Measurements from ENCODE around the gene KDM6B.

The KDM6B gene

GRCh38 chr17:7824021-7824924 lies 9.7 kb upstream of the KDM6B start:
- TF ChIP-seq, protein P1, sequence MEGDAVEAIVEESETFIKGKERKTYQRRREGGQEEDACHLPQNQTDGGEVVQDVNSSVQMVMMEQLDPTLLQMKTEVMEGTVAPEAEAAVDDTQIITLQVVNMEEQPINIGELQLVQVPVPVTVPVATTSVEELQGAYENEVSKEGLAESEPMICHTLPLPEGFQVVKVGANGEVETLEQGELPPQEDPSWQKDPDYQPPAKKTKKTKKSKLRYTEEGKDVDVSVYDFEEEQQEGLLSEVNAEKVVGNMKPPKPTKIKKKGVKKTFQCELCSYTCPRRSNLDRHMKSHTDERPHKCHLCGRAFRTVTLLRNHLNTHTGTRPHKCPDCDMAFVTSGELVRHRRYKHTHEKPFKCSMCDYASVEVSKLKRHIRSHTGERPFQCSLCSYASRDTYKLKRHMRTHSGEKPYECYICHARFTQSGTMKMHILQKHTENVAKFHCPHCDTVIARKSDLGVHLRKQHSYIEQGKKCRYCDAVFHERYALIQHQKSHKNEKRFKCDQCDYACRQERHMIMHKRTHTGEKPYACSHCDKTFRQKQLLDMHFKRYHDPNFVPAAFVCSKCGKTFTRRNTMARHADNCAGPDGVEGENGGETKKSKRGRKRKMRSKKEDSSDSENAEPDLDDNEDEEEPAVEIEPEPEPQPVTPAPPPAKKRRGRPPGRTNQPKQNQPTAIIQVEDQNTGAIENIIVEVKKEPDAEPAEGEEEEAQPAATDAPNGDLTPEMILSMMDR (IDR thresholded peaks at IDR 0.05), result no peak
- Histone ChIP-seq H3K4me1 (ENCODE audit: control insufficient read depth in 1 of 2, insufficient read depth in 1 of 2, low read depth in 1 of 2, low read length in 1 of 2) (peaks cover 4 to 12% of the 10 kb centered on the region in 2 experiments), H3K4me3 (ENCODE audit: low read depth in 1 of 2, low read length in 1 of 2) (no peak overlapping the region), H3K27ac (peak overlapping the region; percentile 25), H3K27me3 (peaks cover 24% of the 10 kb centered on the region), H3K36me3 (no peaks in the 10 kb centered on the region), H3K9me3 (no peaks in the 10 kb centered on the region)

DNA sequence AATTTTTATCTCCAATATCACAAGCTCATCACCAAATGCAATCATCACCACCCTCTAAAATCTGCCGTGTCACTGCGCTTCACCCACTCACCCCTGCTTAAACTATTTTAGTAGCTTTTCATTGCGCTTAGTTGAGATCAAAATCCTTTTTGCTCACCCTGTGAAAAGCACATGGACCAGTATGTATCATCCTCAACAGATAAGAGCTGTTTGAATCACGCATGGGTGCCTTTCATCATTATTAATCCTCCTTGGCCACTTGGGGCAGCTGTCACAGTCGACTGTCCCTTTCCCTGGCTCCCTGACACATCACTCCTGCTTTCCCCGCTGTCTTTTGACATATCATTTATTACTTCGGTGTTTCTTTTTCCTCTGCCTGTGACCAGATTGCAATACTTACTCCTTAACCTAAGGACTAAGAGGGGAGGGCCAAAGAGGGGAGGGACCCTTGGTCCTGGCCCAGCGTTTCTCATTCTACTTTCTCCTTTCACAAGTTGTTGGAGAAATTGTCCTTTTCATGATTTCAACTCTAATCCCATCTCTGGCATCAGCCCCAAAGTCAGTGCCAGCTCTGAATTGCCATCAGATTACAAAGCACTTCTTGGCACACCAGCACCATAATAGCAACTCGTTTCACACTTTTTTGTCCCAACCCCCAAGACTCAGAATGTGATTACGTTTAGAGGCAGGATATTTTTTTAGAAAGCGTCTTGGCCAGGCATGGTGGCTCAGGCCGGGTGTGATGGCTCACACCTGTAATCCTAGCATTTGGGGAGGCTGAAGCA lies 8.6 kb upstream of the KDM6B start:
- Histone ChIP-seq H3K9me3 (no peaks in the 10 kb centered on the region), H3K4me3 (ENCODE audit: low read depth in 1 of 2, low read length in 1 of 2) (no peak overlapping the region), H3K36me3 (no peaks in the 10 kb centered on the region), H3K27me3 (peaks cover 24% of the 10 kb centered on the region), H3K27ac (no peak overlapping the region), H3K4me1 (ENCODE audit: control insufficient read depth in 1 of 2, insufficient read depth in 1 of 2, low read depth in 1 of 2, low read length in 1 of 2) (peaks cover 0 to 8% of the 10 kb centered on the region in 2 experiments)
- TF ChIP-seq, protein P1 (IDR thresholded peaks at IDR 0.05), result peak; percentile 29

DNA sequence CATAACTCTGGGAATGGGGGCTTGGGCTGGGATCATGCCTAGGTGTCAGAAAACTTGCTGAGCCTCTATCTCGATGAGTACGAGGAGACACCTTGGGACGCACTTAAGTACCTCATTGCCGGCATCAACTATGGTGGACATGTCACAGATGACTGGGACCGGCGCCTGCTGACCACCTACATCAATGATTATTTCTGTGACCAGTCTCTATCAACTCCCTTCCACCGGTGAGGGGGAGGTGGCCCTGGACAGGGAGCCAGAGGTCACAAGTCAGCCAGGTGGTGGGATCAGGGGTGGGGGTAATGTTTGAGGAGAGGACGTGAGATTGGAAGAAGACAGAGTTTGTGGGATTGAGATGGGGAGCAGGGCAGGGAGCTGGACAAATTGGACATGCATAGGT lies 3.4 kb upstream of the KDM6B start:
- H3K27me3 ChIP-seq, result peaks cover 23% of the 10 kb centered on the region
- H3K9me3 ChIP-seq, result no peaks in the 10 kb centered on the region
- TF ChIP-seq, protein P1 (IDR thresholded peaks at IDR 0.05), result no peak
- H3K27ac ChIP-seq, result no peak overlapping the region
- H3K36me3 ChIP-seq, result no peaks in the 10 kb centered on the region
- H3K4me1 ChIP-seq (ENCODE audit: control insufficient read depth in 1 of 2, insufficient read depth in 1 of 2, low read depth in 1 of 2, low read length in 1 of 2), result peaks cover 7 to 8% of the 10 kb centered on the region in 2 experiments
- no peak overlapping the region for H3K4me3 ChIP-seq (ENCODE audit: low read depth in 1 of 2, low read length in 1 of 2)

DNA sequence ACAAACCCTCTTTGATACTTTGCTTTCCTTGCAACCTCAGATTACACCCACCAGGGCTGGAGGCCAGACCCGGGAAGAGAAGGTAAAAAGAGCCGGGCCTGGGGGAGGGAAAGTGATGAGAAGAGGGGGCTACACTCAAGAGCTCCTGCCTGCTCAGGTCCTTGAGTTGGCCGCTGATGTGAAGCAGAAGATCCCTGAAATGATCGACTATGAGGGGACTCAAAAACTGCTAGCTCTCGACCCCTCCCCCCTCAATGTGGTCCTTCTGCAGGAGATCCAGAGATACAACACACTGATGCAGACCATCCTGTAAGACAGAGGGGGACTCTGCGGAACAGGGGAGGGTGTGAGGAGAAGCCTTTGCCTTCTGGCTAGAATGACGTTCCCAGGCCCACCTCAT lies 2.8 kb upstream of the KDM6B start:
- H3K9me3 ChIP-seq, result no peaks in the 10 kb centered on the region
- H3K4me3 ChIP-seq (ENCODE audit: low read depth in 1 of 2, low read length in 1 of 2), result no peak overlapping the region
- peaks cover 18% of the 10 kb centered on the region for H3K27me3 ChIP-seq
- TF ChIP-seq, protein P1 (IDR thresholded peaks at IDR 0.05), result no peak
- no peak overlapping the region for H3K27ac ChIP-seq
- H3K4me1 ChIP-seq (ENCODE audit: control insufficient read depth in 1 of 2, insufficient read depth in 1 of 2, low read depth in 1 of 2, low read length in 1 of 2), result peaks cover 13% of the 10 kb centered on the region in 2 experiments
- no peaks in the 10 kb centered on the region for H3K36me3 ChIP-seq

- no peak overlapping the region for H3K27ac ChIP-seq
- peaks cover 12% of the 10 kb centered on the region for H3K27me3 ChIP-seq
- H3K9me3 ChIP-seq, result no peaks in the 10 kb centered on the region
- H3K36me3 ChIP-seq, result no peaks in the 10 kb centered on the region
- TF ChIP-seq, protein P1 (IDR thresholded peaks at IDR 0.05), result no peak
- peaks cover 24 to 25% of the 10 kb centered on the region in 2 experiments for H3K4me1 ChIP-seq (ENCODE audit: control insufficient read depth in 1 of 2, insufficient read depth in 1 of 2, low read depth in 1 of 2, low read length in 1 of 2)
- H3K4me3 ChIP-seq (ENCODE audit: low read depth in 1 of 2, low read length in 1 of 2), result no peak overlapping the region
Observed at GRCh38 chr17:7832431-7832830, 1.6 kb upstream of the KDM6B start.

Measured in neutrophil (primary cell).